OCI-LY1 (cell line): ENCODE measurements around the gene ELMOD3.

Experiments
- H2AFZ ChIP-seq: fragments of 200-600 bp; sonication (generic), shearing (Covaris generic); 2 replicates; pipeline ENCODE4 v1.6.0; 2014; ENCODE audit warnings: antibody characterized with exemption, mild to moderate bottlenecking, low read length
- H3F3A ChIP-seq: fragments of 200-600 bp; sonication (generic), shearing (Covaris generic); 2 replicates; pipeline ENCODE4 v1.6.0; 2014; ENCODE audit warnings: mild to moderate bottlenecking, antibody characterized with exemption, low read length, moderate library complexity; ENCODE audit not compliant: insufficient read depth
- H3K27ac ChIP-seq: fragments of 200-600 bp; sonication (generic); 2 replicates; pipeline ENCODE4 v1.5.1; 2014; ENCODE audit warnings: low read length, mixed run types, mild to moderate bottlenecking, low read depth; ENCODE audit not compliant: poor library complexity, severe bottlenecking
- H3K27me3 ChIP-seq: fragments of 200-600 bp; sonication (generic); 2 replicates; pipeline ENCODE4 v1.6.0; 2014; ENCODE audit warnings: antibody characterized with exemption, mild to moderate bottlenecking, low read length, moderate library complexity; ENCODE audit not compliant: insufficient read depth
- H3K36me3 ChIP-seq: fragments of 200-600 bp; sonication (generic); 2 replicates; pipeline ENCODE4 v1.6.1; 2014; ENCODE audit warnings: mild to moderate bottlenecking, antibody characterized with exemption, low read length, moderate library complexity, mixed read lengths; ENCODE audit not compliant: insufficient read depth
- H3K4me1 ChIP-seq: fragments of 200-600 bp; sonication (generic); 2 replicates; pipeline ENCODE4 v1.5.1; 2014; ENCODE audit warnings: mild to moderate bottlenecking, low read length, moderate library complexity; ENCODE audit not compliant: insufficient read depth, severe bottlenecking
- H3K4me2 ChIP-seq: fragments of 200-600 bp; sonication (generic), shearing (Covaris generic); 2 replicates; pipeline ENCODE4 v1.6.1; 2014; ENCODE audit warnings: low read length
- H3K4me3 ChIP-seq: fragments of 200-600 bp; sonication (generic); 2 replicates; pipeline ENCODE4 v1.5.1; 2014; ENCODE audit warnings: low read length, low read depth, mild to moderate bottlenecking, mixed read lengths; ENCODE audit not compliant: poor library complexity, severe bottlenecking
- H3K79me2 ChIP-seq: fragments of 200-600 bp; shearing (Covaris generic); 2 replicates; pipeline ENCODE4 v1.6.1; 2016; ENCODE audit warnings: mixed run types, low read length, mixed read lengths; ENCODE audit not compliant: insufficient read depth
- H3K9ac ChIP-seq: fragments of 200-600 bp; sonication (generic), shearing (Covaris generic); 2 replicates; pipeline ENCODE4 v1.6.1; 2014; ENCODE audit warnings: mild to moderate bottlenecking, low read length, mixed read lengths
- H3K9me2 ChIP-seq: fragments of 200-600 bp; sonication (generic), shearing (Covaris generic); 2 replicates; pipeline ENCODE4 v1.6.1; 2014; ENCODE audit warnings: low read depth, mild to moderate bottlenecking, low read length, mixed read lengths
- H3K9me3 ChIP-seq: fragments of 200-600 bp; shearing (Covaris generic); 2 replicates; pipeline ENCODE4 v1.6.1; 2014; ENCODE audit warnings: low read length, mixed read lengths
- H4K20me1 ChIP-seq: fragments of 200-600 bp; sonication (generic), shearing (Covaris generic); 2 replicates; pipeline ENCODE4 v1.6.0; 2016; ENCODE audit warnings: mild to moderate bottlenecking, low read length; ENCODE audit not compliant: insufficient read depth
- CTCF ChIP-seq: fragments of 200-600 bp; sonication (generic), shearing (Covaris generic); IDR thresholded peaks from 2 replicates; pipeline ENCODE4 v1.5.1; 2017; ENCODE audit warnings: mild to moderate bottlenecking, antibody characterized with exemption, low read length, moderate library complexity, mixed read lengths
- EZH2 ChIP-seq: fragments of 200-600 bp; sonication (generic), shearing (Covaris generic); IDR thresholded peaks from 2 replicates; pipeline ENCODE4 v1.8.0; 2017; ENCODE audit warnings: borderline replicate concordance, mixed run types, mild to moderate bottlenecking, antibody characterized with exemption, low read length, moderate library complexity, mixed read lengths

The ELMOD3 gene

GRCh38 chr2:85354286-85355072 lies at the start of gene ELMOD3, which contains the start of gene RETSAT:
Gene ELMOD3, plus strand, starts transcription at chr2:85354769. Its CDS starts 2,430 bp downstream, at chr2:85357199.
Gene RETSAT, minus strand, starts transcription at chr2:85354528. Its CDS starts 21 bp downstream, at chr2:85354507.
- peak within 1 kb of the TSS; percentile 15 for H3K27ac ChIP-seq
- no peaks in the 10 kb centered on the region for H3K9me3 ChIP-seq
- no peaks in the 10 kb centered on the region for H3K79me2 ChIP-seq
- peak within 1 kb of the TSS; percentile 56; the same call in 1 of the 2 replicates for H2AFZ ChIP-seq
- H4K20me1 ChIP-seq = no peaks in the 10 kb centered on the region
- H3K4me2 ChIP-seq = peak within 1 kb of the TSS; percentile 99
- peaks cover 42% of the 10 kb centered on the region for H3K36me3 ChIP-seq
- H3K9ac ChIP-seq = peak within 1 kb of the TSS; percentile 87
- no peaks in the 10 kb centered on the region for H3K9me2 ChIP-seq
- H3F3A ChIP-seq = no peaks in the 10 kb centered on the region
- H3K4me3 ChIP-seq = peak within 1 kb of the TSS; percentile 79
- peaks cover 27% of the 10 kb centered on the region for H3K4me1 ChIP-seq
- H3K27me3 ChIP-seq = no peaks in the 10 kb centered on the region
- TF ChIP-seq EZH2 (no peak), CTCF (no peak)

- H2AFZ ChIP-seq = no peak overlapping the region
- TF ChIP-seq EZH2 (no peak), CTCF (no peak)
- H3K4me2 ChIP-seq = peak overlapping the region; percentile 47
- H3K9me2 ChIP-seq = no peaks in the 10 kb centered on the region
- H3K36me3 ChIP-seq = no peaks in the 10 kb centered on the region
- no peaks in the 10 kb centered on the region for H3K79me2 ChIP-seq
- no peaks in the 10 kb centered on the region for H3F3A ChIP-seq
- H3K9me3 ChIP-seq = no peaks in the 10 kb centered on the region
- no peaks in the 10 kb centered on the region for H4K20me1 ChIP-seq
- H3K9ac ChIP-seq = no peak overlapping the region; the same call in 1 of the 2 replicates
- H3K27ac ChIP-seq = no peak overlapping the region
- peaks cover 11% of the 10 kb centered on the region for H3K4me1 ChIP-seq
- H3K4me3 ChIP-seq = peak overlapping the region; percentile 20
- H3K27me3 ChIP-seq = peaks cover 3% of the 10 kb centered on the region; the same call in 1 of the 2 replicates
Measured at GRCh38 chr2:85307527-85307897, 47.1 kb upstream of the ELMOD3 start.

GRCh38 chr2:85308201-85308600 lies 46.4 kb upstream of the ELMOD3 start:
- Histone ChIP-seq H2AFZ (no peak overlapping the region), H3K27me3 (peaks cover 3% of the 10 kb centered on the region; the same call in 1 of the 2 replicates), H3F3A (no peaks in the 10 kb centered on the region), H3K27ac (no peak overlapping the region), H3K36me3 (no peaks in the 10 kb centered on the region), H3K4me3 (no peak overlapping the region), H3K4me2 (no peak overlapping the region), H3K9me2 (no peaks in the 10 kb centered on the region), H3K9ac (no peak overlapping the region), H3K9me3 (no peaks in the 10 kb centered on the region), H3K4me1 (peaks cover 11% of the 10 kb centered on the region), H3K79me2 (no peaks in the 10 kb centered on the region), H4K20me1 (no peaks in the 10 kb centered on the region)
- TF ChIP-seq CTCF (no peak), EZH2 (no peak)
